GM10266 (cell line): ENCODE results near the gene SLC6A12.

ENCODE experiments used
- DNase-seq: peaks from one replicate; pipeline ENCODE4 v3.0.0; 2012; ENCODE audit errors: extremely low spot score
- CTCF ChIP-seq: IDR thresholded peaks from 2 replicates; pipeline ENCODE4 v1.5.1; 2012; ENCODE audit warnings: mild to moderate bottlenecking, low read depth; ENCODE audit not compliant: control insufficient read depth, insufficient read depth; ENCODE audit errors: missing control alignments

The SLC6A12 gene

GRCh38 chr12:228846-229200 is 14.9 kb upstream of the SLC6A12 start:
- TF ChIP-seq CTCF = no peak

GRCh38 chr12:227923-228845 is 14.2 kb upstream of the SLC6A12 start:
- no peak for TF ChIP-seq CTCF
- DNase-seq = no peak

More at GRCh38 chr12:228846-229200, 14.9 kb upstream of the SLC6A12 start:
- no peak for DNase-seq

- no peak for DNase-seq
- no peak for TF ChIP-seq CTCF
Observed at GRCh38 chr12:227286-227915, 13.4 kb upstream of the SLC6A12 start.

GRCh38 chr12:226401-226800 is 12.4 kb upstream of the SLC6A12 start:
- no peak for DNase-seq
- TF ChIP-seq CTCF = no peak

GRCh38 chr12:225012-225411 is 11.1 kb upstream of the SLC6A12 start:
- no peak for TF ChIP-seq CTCF
- no peak for DNase-seq

- TF ChIP-seq CTCF = no peak
- DNase-seq = no peak
Observed at GRCh38 chr12:224330-224729, 10.4 kb upstream of the SLC6A12 start.

- DNase-seq = no peak
- no peak for TF ChIP-seq CTCF
Observed at GRCh38 chr12:223841-224240, 9.9 kb upstream of the SLC6A12 start.
